Measurements from ENCODE around the gene ARAF.
"Not testable (repeated sequence)": the region's sequence is repeated elsewhere in the genome, so short reads cannot be mapped to it uniquely, and the experiment has no call there.

The ARAF gene

DNA sequence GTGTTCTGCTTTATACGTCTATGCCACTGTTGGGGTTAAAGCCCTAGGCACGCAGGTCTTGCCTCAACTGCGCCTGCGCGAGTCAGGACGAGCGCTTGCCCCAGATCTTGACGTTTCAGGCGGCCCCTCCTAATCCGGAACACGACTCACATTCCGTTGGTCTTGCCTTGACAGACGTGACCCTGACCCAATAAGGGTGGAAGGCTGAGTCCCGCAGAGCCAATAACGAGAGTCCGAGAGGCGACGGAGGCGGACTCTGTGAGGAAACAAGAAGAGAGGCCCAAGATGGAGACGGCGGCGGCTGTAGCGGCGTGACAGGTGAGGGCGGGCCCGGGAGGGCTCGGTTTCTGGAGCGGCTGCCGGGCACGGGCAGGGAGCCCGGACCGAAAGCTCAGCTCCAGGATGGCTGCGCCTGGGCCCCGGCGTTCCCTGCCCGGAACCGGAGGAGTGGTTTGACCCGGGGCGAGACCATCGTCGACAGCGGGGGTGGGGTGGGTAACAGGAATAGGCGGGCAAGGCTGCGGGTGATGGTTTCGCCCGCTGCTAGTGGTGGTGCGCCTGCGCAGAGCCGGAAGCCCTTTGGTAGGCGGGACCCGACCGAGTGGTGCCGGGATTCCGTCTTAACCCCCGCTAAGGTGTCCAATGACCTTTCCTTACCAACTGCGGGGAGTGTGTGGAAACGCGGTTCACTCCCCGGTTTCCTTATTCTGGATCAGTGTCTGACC is at the start of gene ARAF:
ARAF (plus strand) TSS at position 272 of the 725 bp plus-strand sequence. CDS start 1,763 bp downstream, outside the sequence.
- peak; percentile 90 to 94 (median 91) for DNase-seq (ENCODE audit: low read depth in 2 of 3, low spot score in 1 of 3)

DNA sequence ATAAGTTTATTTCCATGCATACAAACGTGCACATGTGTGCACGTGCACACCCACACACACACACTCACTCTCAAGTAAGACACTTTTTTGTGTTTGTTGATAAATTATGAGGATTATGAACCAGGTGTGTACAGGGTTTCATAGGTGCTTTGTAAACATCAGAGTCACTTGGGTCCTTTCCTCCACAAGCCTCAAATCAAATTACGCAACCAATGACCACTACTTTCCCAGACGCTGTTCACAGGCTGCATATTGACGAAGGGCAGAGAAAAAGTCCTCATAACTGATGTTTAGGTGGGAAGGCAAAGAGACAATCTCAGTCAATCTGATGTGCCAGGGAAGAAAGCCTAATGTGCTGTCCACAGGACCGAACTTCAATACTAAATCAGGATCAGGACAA is 48.6 kb upstream of the ARAF start:
- DNase-seq (ENCODE audit: low read depth in 2 of 3, low spot score in 1 of 3), result not testable (repeated sequence)

DNA sequence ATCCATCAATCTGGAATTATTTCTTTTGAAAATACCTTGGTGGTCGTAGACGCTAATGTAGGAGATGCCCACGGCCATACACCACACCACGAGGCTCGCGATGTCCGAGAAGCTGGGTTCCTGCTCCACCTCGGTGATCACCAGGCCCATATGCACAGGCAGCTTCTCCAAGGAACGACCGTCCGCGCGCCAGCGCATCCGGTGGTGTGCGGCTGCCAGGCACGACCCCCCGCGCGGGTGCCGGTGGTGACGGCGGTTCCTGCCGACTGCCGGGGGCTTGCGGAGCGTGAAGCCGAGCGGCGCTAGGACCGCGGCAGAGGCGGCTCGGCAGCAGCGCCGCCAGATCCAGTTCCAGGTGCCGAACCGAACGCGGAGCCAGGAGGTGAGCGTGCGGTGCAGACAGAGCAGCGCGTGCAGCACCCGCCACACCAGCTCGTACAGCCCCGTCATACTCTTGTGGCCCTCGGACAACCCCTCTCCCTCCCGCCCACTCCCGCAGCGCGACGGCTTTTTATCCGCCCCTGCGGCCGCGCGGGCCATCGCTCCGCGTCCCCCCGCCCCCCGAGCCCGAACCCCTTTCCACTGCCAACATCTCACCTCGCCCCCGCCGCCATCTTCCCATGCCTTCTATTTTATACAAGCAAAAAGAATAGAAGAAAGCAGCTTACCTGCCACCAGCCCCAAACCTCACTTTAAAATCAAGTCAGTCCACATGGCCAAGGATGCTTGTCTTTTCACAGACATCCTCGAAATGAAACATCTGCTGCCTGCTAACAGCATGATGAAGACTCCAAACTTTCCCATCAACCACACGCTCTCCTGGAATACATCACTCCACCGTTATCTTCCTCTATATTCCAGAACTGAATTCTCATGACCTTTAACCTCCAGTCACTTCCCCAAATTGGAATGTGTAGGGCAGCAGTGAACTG is 47.7 kb upstream of the ARAF start:
- peak in 1 of 3 donors; percentile 2 for DNase-seq (ENCODE audit: low read depth in 2 of 3, low spot score in 1 of 3)

DNA sequence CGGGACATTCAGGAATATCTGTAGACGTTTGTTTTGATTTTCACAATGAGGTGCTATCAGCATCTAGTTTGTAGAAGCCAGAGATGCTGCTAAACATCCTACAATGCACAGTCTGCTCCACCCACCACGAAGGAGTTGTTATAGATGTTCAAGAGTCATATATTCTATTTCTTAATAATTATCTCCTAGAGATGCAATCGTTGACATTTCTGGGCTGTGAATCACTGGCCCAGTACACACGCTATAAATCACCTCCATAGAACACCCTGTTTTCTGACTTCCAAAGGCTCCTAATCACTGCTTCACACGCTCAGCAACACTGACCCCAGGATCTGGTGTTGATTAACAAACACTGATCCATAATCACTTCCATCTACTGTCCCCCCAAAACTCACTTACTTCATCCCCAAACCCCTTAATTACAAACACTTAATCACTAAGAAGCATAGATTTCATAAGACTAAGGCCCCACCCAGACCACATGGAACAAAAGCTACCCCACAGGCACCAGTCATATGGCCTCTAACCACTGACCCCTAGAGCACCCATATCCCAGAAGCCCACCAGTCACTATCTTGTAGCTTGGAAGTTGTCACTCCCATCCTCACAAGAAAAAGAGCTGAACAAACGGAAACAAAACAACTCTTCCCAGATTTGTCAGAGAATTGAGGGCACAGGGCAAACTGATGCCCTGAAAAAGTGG is 46.3 kb upstream of the ARAF start:
- DNase-seq (ENCODE audit: low read depth in 2 of 3, low spot score in 1 of 3), result no peak

DNA sequence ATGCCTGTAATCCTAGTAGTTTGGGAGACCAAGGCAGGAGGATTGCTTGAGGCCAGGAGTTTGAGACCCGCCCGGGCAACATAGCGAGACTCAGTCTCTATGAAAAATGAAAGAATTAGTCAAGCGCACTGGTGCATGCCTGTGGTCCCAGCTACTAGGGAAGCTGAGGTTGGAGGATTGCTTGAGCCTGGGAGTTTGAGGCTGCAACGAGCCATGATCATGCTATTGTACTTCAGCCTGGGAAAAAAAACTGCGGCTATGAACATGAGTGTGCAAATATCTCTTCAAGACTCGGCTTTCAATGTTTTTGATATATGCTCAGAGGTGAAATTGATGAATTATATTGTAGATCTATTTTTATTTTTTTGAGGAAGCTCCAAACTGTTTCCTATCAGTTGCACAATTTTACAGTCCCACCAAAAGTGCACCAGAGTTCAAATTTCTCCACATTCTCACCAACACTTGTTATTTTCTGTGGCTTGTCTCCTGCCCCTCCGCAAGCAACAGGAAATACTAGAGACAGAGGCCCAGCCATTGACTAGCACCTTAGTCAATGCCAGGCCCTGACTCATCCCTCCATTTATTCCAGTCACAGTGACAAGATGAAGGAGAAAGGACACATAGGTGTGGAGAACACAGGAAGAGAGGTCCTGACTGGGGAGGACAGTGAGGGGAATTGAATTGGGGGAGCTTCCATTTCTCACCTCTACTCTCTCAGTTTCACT is 44.9 kb upstream of the ARAF start:
- no peak for DNase-seq (ENCODE audit: low read depth in 2 of 3, low spot score in 1 of 3)

DNA sequence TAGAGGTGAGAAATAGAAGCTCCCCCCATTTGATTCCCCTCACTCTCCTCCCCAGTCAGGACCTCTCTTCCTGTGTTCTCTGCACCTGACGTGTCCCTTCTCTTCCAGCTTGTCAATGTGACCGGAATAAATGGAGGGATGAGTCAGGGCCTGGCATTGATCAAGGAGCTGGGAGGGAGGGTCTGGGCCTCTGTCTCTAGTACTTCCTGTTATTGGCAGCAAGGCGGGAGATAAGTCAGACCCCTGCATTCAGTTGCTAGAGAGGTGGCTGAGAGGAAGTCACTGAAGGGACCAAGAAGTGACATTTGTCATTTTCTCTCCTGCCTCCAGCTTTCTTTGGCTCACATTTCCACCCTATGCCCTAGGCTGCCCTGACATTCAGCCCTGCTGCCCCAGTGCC is 42.9 kb upstream of the ARAF start:
- no peak for DNase-seq (ENCODE audit: low read depth in 2 of 3, low spot score in 1 of 3)

DNA sequence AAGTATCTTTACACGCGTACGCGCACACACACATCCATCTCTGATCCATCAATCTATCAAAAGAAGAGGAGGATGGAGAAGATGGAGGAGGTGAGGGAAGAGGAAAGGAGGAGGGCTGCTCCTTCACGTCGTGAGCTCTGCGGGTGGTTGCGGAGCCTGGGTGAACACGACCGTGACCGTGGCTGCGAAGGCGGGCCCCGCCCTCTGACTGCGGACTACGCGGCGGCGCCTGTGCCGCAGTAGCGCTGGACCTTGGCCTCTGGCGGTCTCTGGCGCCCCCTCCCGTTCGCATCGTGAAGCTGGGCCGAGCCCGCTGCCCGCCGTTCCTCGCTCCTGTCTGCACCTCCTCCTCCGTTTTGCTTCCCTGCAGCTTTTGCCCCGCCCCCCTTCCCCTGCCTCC is 37.7 kb upstream of the ARAF start:
- peak; percentile 61 to 76 (median 73) for DNase-seq (ENCODE audit: low read depth in 2 of 3, low spot score in 1 of 3)

DNA sequence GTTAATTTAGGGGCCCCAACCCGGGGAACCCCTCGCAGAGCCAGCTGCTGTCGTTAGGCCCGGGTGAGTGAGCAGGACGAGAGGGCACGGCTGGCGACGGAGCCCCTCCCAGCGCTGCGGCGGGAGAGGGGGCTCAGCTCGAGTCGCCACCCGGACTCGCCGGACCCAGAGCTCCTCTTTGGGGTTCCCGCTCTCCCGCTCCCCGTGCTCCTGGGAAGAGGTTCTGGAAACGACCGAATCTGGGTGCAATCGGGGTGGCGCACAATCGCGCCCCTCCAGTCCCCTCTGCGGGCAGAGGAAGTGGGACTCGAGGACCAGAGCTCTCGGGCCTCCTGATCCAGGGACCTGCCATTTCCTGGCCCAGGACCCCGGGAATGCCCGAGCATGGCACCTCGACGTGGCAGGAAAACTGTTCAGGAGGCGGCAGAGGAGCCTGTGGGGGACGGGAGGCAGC is 37.3 kb upstream of the ARAF start:
- DNase-seq (ENCODE audit: low read depth in 2 of 3, low spot score in 1 of 3), result no peak

DNA sequence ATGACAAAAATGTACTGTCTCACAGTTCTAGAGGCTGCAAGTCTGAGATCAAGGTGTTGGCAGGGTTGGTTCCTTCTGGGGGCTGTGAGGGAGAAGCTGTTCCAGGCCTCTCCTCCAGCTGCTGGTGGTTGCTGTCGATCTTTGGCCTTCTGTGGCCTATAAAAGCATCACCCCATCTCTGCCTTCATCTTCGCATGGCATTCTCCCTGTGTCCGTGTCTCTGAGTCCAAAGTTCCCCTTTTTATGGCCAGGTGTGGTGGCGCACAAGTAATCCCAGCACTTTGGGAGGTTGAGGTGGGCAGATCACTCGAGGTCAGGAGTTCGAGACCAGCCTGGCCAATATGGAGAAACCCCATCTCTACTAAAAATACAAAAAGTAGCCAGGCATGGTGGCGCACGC is 31.5 kb upstream of the ARAF start:
- DNase-seq (ENCODE audit: low read depth in 2 of 3, low spot score in 1 of 3), result no peak

GRCh38 chrX:47530049-47530448 is 31.0 kb upstream of the ARAF start:
- no peak for DNase-seq (ENCODE audit: low read depth in 2 of 3, low spot score in 1 of 3)

GRCh38 chrX:47539860-47540259 is 21.1 kb upstream of the ARAF start:
- no peak for DNase-seq (ENCODE audit: low read depth in 2 of 3, low spot score in 1 of 3)

DNA sequence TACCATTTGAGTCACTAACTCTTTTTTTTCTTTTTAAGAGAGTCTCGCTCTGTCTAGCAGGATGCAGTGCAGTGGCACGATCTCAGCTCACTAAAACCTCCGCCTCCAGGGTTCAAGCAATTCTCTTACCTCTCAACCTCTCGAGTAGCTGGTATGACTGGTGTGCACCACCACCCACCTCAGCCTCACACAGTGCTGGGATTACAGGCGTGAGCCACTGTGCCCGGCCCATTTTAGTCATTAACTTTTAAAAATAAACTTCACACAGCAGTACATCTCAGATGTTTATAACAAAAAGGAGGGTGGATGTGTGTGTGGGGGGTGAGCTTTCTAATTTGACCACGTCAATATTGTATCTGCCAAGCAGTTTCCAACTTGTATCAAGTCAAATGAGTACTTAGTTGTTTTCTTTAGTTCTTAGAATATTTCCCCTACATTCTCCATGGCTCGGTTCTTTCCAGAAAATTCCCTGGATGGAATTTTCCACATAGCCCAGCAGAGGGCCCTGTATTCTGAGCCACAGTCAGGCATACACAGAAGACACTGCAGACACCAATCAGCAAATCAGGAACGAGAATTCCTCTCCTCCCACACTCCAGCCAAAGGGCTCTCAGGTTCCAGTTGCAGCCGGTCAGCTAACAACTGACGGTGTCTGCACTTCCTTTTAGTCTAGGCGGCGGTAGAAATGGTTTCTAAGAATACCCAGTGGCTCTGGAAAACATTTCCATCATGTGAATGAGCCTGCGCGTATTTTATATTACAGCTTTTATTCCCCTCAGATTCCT is 20.1 kb upstream of the ARAF start:
- no peak for DNase-seq (ENCODE audit: low read depth in 2 of 3, low spot score in 1 of 3)

DNA sequence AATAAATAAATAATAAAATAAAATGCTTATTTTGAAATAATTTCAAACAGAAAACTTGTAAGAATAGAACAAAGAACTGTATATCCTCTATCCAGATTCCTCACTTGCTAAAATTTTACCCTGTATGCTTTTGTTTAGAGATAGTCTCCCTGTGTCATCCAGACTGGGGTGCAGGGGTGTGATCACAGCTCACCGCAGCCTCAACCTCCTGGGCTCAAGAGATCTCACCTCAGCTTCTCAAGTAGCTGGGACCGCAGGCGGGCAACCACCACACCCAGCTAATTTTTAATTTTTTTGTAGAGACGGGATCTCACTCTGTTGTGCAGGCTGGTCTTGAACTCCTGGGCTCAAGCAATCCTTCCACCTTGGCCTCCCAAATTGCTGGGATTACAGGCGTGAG is 17.5 kb upstream of the ARAF start:
- DNase-seq (ENCODE audit: low read depth in 2 of 3, low spot score in 1 of 3), result no peak

DNA sequence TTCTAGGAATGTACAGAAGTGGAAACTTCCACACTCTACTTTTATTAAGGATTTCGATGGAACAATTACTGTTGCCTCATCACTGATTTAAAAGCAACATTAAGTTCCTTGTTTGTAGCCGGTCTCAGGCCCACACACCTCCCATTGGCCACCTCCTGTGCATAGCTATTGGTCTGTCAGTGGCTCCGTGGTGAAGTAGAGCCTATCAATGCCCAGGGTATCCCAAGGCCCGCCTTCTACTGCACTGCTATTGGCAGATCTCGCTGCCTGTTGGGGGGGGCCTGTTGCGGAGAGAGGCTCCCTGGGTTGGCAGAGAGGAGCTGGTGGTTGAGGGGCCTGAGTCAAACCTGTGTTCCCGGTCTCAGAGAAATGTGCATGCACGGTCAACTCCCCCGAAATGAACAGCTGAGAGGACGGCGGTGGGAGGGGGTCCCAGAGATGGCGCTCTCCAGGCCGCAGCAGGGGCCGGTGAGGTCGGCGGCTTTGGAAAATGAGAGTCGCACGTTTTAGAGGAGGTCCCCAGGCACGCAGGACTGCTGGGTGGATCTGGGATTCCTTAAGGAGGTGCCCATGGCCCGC is 4.9 kb upstream of the ARAF start:
- peak; percentile 68 to 78 (median 71) for DNase-seq (ENCODE audit: low read depth in 2 of 3, low spot score in 1 of 3)

DNA sequence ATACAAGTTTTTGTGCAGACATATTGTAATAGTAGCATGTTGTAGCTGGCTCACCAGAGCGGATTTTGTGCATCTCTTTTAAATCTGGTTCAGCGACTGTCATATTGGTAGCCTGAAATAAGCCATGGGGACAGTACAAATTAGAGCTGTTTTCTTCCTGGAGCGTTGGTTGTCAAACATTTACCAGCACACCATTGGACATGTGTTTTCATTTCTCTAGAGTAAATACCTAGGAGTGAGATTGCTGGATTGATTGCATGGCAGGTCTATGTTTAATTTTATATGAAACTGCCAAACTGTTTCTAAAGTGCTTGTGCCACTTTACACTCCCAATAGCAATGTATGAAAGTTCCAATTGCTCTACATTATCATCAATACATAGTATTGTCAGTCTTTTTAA is 2.6 kb upstream of the ARAF start:
- no peak for DNase-seq (ENCODE audit: low read depth in 2 of 3, low spot score in 1 of 3)

DNA sequence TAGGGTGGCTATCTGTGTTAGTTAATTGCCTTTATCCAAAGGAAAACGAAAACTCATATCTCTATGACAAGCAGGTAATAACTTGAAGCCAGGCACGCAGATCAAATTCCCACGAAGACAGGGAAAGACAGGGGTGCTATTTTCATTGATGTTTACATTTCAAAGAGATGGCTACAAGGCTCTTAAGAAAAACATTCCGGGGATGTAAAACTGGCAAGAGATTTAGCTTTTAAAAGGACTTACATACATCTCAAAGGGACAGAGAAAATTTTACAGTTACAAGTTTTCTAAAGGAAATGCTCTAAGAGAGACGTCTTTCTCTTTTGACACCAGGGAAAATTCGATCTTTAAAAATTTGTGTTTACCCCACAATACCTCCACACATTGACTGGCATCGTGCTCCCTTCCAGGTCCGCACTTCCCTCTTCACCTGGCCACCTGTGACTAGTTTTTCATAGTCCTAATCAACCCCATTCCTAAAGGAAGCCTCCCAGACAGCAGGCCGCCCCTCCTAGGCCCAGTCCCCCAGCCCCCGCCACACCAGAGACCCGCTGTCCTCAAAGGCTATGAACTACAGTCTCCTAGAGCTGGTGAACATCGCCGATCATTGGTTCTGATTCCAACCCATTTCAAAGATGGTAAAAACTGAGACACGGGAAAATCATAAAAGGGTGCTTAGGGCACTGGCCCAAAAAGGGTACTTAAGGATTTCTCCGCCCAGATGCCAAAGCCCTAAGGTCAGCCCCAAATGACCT is 649 bp upstream of the ARAF start:
- no peak for DNase-seq (ENCODE audit: low read depth in 2 of 3, low spot score in 1 of 3)

DNA sequence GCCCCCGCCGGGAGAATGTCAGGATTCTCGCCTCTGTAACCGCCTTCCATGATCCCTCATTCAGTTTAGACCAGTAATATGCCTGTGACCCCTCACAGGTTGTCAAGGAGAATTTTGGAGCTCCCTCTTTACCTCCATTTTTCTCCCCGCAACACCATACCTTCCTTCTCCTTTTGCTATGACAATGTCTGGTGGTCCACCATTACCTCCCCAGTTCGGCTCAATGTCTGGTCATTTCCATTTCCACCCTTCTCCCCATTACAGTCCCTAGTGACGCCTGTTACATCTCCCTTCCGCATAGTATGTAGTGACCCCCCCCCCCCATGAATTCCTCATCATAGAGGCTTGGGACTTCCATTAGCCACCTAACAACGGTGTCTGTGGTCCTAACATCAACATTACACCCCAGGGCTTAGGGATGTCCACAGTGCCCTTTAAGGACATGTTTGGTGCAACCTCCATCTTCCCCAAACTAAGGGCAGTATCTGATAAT is 700 bp downstream of the ARAF start:
- DNase-seq (ENCODE audit: low read depth in 2 of 3, low spot score in 1 of 3), result no peak

DNA sequence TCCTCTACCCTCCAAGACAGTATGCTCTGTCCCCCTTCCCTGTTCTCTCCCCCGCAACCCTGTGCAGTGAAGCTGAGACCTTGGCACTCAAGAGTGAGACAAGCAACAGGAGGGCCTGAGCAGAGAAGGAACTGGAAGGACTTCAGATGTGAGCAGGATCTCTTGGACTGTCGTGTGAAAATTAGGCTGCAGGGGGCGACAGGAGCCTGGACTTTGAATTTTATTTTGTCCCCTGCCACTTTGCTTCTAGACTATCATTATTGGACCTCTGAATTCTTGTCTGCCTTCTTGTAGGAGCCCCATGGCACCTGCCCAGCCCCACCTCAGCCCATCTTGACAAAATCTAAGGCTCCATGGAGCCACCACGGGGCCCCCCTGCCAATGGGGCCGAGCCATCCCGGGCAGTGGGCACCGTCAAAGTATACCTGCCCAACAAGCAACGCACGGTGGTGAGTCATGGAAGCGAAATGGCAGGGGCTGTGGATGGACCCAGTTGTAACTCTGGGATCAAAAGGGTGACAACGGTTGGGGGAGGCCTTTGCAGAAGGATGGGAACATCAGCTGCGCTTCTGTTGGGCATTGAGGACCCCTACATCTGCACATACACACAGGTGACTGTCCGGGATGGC is 1.7 kb downstream of the ARAF start:
- DNase-seq (ENCODE audit: low read depth in 2 of 3, low spot score in 1 of 3), result no peak

Data from stimulated activated CD4-positive, alpha-beta T cell treated with anti-CD3 and anti-CD28 coated beads, Interleukin-12 subunit alpha, Interleukin-12 subunit beta, amount 100 ng/mL, for 48 hours (primary cell).